GM20000 (cell line): ENCODE measurements around the gene POMT1.

Experiments
- DNase-seq: peaks from one replicate; pipeline ENCODE4 v3.0.0; 2012; ENCODE audit warnings: low spot score
- TF ChIP-seq, protein P1 (sequence below): IDR thresholded peaks from 2 replicates; pipeline ENCODE4 v1.5.1; 2012; ENCODE audit warnings: mild to moderate bottlenecking, control low read depth; ENCODE audit errors: extremely low read depth, missing control alignments

The POMT1 gene

DNA sequence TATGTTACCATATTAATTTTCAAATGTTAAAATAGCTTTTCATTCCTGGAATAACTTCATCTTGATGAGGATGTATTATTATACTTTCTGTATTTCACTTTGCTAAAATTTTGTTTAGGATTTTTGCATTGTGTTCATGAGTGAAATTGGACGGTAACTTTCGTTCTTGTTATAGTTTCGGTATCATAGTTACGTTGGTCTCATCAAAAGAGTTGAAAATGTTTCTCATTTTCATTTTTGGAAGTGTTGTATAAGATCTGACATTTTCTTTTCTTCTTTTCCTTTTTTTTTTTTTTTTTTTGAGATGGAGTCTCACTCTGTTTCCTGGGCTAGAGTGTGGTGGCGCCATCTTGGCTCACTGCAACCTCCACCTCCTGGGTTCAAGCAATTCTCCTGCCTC is 62.7 kb downstream of the POMT1 start:
- TF ChIP-seq, protein P1, sequence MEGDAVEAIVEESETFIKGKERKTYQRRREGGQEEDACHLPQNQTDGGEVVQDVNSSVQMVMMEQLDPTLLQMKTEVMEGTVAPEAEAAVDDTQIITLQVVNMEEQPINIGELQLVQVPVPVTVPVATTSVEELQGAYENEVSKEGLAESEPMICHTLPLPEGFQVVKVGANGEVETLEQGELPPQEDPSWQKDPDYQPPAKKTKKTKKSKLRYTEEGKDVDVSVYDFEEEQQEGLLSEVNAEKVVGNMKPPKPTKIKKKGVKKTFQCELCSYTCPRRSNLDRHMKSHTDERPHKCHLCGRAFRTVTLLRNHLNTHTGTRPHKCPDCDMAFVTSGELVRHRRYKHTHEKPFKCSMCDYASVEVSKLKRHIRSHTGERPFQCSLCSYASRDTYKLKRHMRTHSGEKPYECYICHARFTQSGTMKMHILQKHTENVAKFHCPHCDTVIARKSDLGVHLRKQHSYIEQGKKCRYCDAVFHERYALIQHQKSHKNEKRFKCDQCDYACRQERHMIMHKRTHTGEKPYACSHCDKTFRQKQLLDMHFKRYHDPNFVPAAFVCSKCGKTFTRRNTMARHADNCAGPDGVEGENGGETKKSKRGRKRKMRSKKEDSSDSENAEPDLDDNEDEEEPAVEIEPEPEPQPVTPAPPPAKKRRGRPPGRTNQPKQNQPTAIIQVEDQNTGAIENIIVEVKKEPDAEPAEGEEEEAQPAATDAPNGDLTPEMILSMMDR: no peak
- DNase-seq: no peak

DNA sequence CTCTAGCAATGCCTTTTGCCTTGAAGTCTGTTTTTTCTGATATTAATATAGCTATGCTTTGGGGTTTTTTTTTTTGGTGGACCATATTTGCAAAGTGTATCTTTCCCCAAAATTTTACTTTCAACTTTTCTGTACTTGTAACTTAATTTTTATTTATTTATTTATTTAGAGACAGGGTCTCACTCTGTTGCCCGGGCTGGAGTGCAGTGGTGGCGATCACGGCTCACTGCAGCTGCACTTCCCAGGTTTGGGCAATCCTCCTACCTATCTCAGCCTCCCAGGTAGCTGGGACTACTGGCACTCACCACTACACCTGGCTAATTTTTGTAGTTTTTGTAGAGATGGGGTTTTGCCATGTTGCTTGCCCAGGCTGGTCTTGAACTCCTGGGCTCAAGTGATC is 63.4 kb downstream of the POMT1 start:
- no peak for DNase-seq
- TF ChIP-seq, protein P1: no peak

DNA sequence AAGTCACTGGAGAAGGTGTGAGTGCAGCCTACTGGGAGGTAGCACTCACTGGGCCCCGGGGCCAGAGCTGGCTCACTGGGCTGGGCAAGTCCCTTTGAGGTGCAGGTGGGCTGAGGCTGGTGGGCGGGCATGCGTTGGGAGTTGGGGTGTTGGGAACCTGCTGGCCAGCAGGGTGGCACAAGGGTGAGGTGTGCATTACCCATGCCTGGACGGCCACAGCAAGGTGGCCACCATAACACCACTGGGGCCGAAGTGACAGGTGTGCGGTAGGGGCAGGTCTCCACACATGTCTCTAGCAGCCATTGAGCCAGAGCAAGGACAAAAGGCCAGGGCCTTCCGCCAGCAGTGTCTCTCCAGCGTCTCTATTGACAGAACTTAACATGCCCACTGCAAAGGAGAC is 65.2 kb downstream of the POMT1 start:
- no peak for DNase-seq
- TF ChIP-seq, protein P1: no peak
